Right lobe of liver (tissue), 6 donors: ENCODE results near the gene SIRPA. TPM values are rescaled to one million over a fixed set of nuclear protein-coding genes. Genes with fewer than 3 reads are reported as not detected.

Experiments used
- ATAC-seq, 4 donors: fragments of 200-7000 bp; cut with Tn5 transposase; one replicate each; pipeline ENCODE4 v1.9.1; 2020; ENCODE audit warnings: mild to moderate bottlenecking in 4 of 4, moderate library complexity in 4 of 4
- DNase-seq, 3 donors: peaks; one replicate each; pipeline ENCODE4 v3.0.0-alpha.2; 2020
- H3K27ac ChIP-seq, 3 donors: fragments of 200-600 bp; one replicate each; pipeline ENCODE4 v1.8.0; 2022
- H3K27me3 ChIP-seq, 2 donors: fragments of 200-600 bp; one replicate each; pipeline ENCODE4 v1.8.0; 2022
- H3K36me3 ChIP-seq, 4 donors: fragments of 200-600 bp; sonication (generic) in 1 of 4; one replicate each; pipeline versions ENCODE4 v1.5.1 to v1.8.0; 2017 to 2022; ENCODE audit warnings: control low read depth in 1 of 4
- H3K4me1 ChIP-seq, 4 donors: fragments of 200-600 bp; sonication (generic) in 1 of 4; one replicate each; pipeline versions ENCODE4 v1.5.1 to v1.8.0; 2017 to 2022; ENCODE audit warnings: control low read depth in 1 of 4
- H3K4me3 ChIP-seq, 3 donors: fragments of 200-600 bp; one replicate each; pipeline ENCODE4 v1.8.0; 2022
- H3K9me3 ChIP-seq, 4 donors: fragments of 200-600 bp; sonication (generic) in 1 of 4; one replicate each; pipeline versions ENCODE4 v1.5.1 to v1.8.0; 2017 to 2022; ENCODE audit warnings: control low read depth in 1 of 4
- CTCF ChIP-seq, 4 donors: fragments of 200-600 bp in 3 of 4; fragments of 450-650 bp in 1 of 4; IDR thresholded peaks; one replicate each; pipeline versions ENCODE4 v1.5.1 to v1.8.0; 2016 to 2022; ENCODE audit warnings: antibody characterized with exemption in 4 of 4, mild to moderate bottlenecking in 2 of 4
- POLR2A ChIP-seq: fragments of 450-650 bp; IDR thresholded peaks from one replicate; pipeline ENCODE4 v1.6.1; 2017; ENCODE audit warnings: antibody characterized with exemption, mild to moderate bottlenecking
- WGBS: methylation state at CpG from one replicate; pipeline ENCODE4 v1.1.6; 2018; ENCODE audit warnings: low coverage, low lambda C conversion rate; ENCODE audit not compliant: insufficient coverage; ENCODE audit errors: missing lambda C conversion rate; 5-methylcytosine and 5-hydroxymethylcytosine counted together
- intact Hi-C, 2 donors: fragments of 100-400 bp; cut with DNase I; formaldehyde crosslinking; loops; one replicate each; pipeline versions ENCODE4 v1.11.2 to v1.14.1; 2022
- total RNA-seq, 6 experiments: library from RNA; depleted of rRNA in 2 of 6; stranded (reverse); fragments of >200 nt in 2 of 6; fragmentation: NEBNext Ultra II Directional in 3 of 6; extraction: Animal tissue kit (Norgen Biotek cat#: 25700) in 3 of 6; gene quantifications; one replicate each; pipeline versions ENCODE4 v1.1.0 to v1.2.4, GENCODE V29; 2016 to 2023
- donor health status: DM: no; HTN: yes; CAD: no.
- donor health status: DM: no; HTN: no; CAD: no.
- donor health status: DM: no; HTN: no; CAD: no.
- donor health status: DM: no; HTN: yes; CAD: no.
- donor health status: DM: no; HTN: yes; CAD: no.

Gene SIRPA
- total RNA-seq, 6 experiments from 2014 or later, result 26.8 to 42.7 (median 34.8) TPM

GRCh38 chr20:1894471-1894950 is 696 bp upstream of the SIRPA start:
- peak overlapping the region; percentile 64 to 77 (median 70) for H3K4me3 ChIP-seq
- H3K9me3 ChIP-seq, result no peaks in the 10 kb centered on the region
- peaks cover 0 to 36% (median 6%) of the 10 kb centered on the region in 4 donors for H3K4me1 ChIP-seq
- H3K27ac ChIP-seq, result peak overlapping the region; percentile 85 to 99 (median 97)
- TF ChIP-seq POLR2A, result peak; percentile 77
- TF ChIP-seq CTCF (IDR thresholded peaks at IDR 0.05), result peak in 1 of 4 donors; percentile 6
- H3K27me3 ChIP-seq, result no peaks in the 10 kb centered on the region
- WGBS, result no CpG with 5 or more reads among the region's 70 CpGs
- peak; percentile 48 to 69 (median 65) for ATAC-seq
- H3K36me3 ChIP-seq, result no peaks in the 10 kb centered on the region
- intact Hi-C loops, result no loop called here
- DNase-seq, result peak; percentile 62 to 83 (median 72)

DNA sequence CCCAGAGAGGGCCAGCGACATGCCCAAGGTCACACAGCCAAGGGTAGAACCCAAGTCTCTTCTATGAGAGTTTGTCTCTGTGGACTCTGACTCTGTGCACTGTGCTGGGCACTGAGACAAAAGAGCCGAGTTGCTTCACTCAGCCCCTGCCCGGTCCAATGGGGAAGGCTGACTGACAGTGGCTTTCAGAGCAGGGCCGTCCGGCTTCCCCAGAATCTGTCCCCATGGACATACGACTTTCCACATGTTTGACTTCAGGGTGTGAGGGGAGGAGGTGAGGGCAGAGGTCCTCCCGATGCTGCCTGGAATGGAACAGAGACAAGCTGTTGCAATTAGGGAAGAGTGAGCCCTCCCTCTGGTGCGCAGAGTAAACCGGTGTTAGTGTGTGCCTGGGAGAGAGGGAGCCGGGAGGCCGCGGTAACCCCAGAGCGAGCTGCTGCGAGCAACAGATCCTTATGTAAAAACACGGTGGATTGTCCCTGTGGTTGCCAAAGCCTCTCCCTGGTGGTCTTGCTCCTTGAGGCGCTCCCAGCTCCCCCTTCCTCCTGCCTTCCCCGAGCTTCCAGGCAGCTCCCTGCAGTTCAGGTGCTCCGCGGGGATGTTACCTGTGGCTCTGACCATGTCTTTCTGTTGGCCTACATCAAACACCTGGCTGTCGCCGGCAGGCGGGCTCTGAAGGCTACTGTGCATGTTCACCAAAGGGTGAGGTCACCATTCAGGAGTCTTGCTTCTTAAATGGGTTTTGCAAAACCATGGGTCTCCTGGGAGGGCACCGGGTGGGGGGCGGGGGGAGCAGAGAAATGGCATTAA is 672 bp downstream of the SIRPA start:
- ATAC-seq (peak; percentile 46 to 77 (median 68)), DNase-seq (peak; percentile 71 to 91 (median 87))
- intact Hi-C loops, result no loop called here
- Histone ChIP-seq H3K27me3 (no peaks in the 10 kb centered on the region), H3K27ac (peak overlapping the region; percentile 76 to 99 (median 97)), H3K4me3 (peak overlapping the region; percentile 64 to 77 (median 70)), H3K9me3 (no peaks in the 10 kb centered on the region), H3K36me3 (no peaks in the 10 kb centered on the region), H3K4me1 (peaks cover 0 to 22% (median 3%) of the 10 kb centered on the region in 4 donors)
- TF ChIP-seq CTCF (IDR thresholded peaks at IDR 0.05), result no peak
- TF ChIP-seq POLR2A, result peak; percentile 42
- 18% methylated on average over 9 of the region's 24 CpGs for WGBS

GRCh38 chr20:1896484-1897258 is 1.5 kb downstream of the SIRPA start:
- no peaks in the 10 kb centered on the region for H3K27me3 ChIP-seq
- peaks cover 0 to under 1% (median 0%) of the 10 kb centered on the region in 4 donors for H3K36me3 ChIP-seq
- H3K9me3 ChIP-seq, result no peaks in the 10 kb centered on the region
- intact Hi-C loops, result no loop called here
- peaks cover 0 to 17% (median 1%) of the 10 kb centered on the region in 4 donors for H3K4me1 ChIP-seq
- no peak for ATAC-seq
- TF ChIP-seq CTCF (IDR thresholded peaks at IDR 0.05), result no peak
- no peak for TF ChIP-seq POLR2A
- 43% methylated on average over 5 of the region's 12 CpGs for WGBS
- H3K4me3 ChIP-seq, result peak overlapping the region; percentile 64 to 77 (median 70)
- no peak for DNase-seq
- H3K27ac ChIP-seq, result peak overlapping the region in 2 of 3 donors; percentile 97 to 99

DNA sequence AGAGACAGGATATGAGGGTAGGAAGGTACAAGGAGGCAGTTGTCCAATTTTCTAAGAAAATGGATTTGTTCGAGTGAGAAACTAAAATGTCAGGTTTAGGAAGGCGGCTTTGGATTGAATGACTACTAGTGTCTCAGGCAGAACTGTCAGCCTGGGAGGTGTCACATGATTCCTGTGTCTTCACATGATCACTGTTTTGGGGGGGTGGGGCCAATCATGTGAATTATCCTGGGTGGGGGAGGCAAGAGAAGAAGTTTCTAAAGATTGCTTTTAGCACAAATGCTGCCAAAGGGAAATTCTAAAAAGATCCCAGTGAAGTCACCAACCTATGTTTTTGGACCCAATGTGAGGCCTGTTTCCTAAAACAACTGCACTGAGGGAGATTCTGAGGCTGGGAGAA is 2.3 kb downstream of the SIRPA start:
- Histone ChIP-seq H3K9me3 (no peaks in the 10 kb centered on the region), H3K4me1 (peaks cover 0 to 17% (median 1%) of the 10 kb centered on the region in 4 donors), H3K27me3 (no peaks in the 10 kb centered on the region), H3K27ac (peak overlapping the region in 1 of 3 donors; percentile 26), H3K4me3 (no peak overlapping the region), H3K36me3 (peaks cover 0 to 4% (median 0%) of the 10 kb centered on the region in 4 donors)
- 85% methylated on average over 2 of the region's 2 CpGs for WGBS
- DNase-seq (no peak), ATAC-seq (no peak)
- intact Hi-C loops, result no loop called here
- no peak for TF ChIP-seq POLR2A
- TF ChIP-seq CTCF (IDR thresholded peaks at IDR 0.05), result no peak
